NCI-H187 (cell line): ENCODE measurements around the gene COL2A1.
A peak's percentile ranks its signal among the peaks of the same experiment; 100 is the strongest.

Experiments used
- DNase-seq, 2 experiments: peaks; one replicate each; lab custom pipeline; 2025; lab: John Stamatoyannopoulos, UW

The COL2A1 gene

GRCh38 chr12:48012070-48012469 lies 7.8 kb upstream of the COL2A1 start:
- DNase-seq: no peak

DNA sequence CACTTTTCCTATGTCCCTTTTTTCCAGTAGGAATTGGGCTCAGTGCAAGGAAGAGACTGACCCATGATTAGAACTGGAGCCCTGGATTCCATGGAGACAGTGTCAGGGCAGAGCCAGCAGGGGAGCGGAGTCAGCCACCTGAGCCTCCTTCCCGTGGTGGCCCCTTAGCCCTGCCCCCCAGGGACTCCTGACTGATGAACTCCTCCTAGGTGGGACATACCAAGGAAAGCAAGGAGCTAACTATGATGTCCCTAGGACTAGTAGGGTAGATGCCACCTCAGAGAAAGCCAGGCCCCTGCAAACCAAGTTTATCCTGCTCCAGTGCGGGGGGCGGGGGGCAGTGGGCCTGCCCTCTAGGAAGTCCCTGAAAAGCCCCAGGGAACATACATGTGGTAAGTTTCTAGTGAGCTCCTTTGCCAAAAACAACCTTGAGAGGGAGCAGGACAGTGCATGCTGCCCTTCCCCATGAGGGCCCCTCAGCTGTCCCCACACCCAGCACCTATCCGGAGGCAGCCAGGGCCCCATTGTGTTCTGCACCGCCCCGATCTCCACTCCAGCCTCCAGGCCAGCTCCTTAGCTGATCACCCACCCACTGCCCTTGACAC lies 6.2 kb upstream of the COL2A1 start:
- DNase-seq: no peak

GRCh38 chr12:48009471-48009870 lies 5.2 kb upstream of the COL2A1 start:
- DNase-seq: no peak

DNA sequence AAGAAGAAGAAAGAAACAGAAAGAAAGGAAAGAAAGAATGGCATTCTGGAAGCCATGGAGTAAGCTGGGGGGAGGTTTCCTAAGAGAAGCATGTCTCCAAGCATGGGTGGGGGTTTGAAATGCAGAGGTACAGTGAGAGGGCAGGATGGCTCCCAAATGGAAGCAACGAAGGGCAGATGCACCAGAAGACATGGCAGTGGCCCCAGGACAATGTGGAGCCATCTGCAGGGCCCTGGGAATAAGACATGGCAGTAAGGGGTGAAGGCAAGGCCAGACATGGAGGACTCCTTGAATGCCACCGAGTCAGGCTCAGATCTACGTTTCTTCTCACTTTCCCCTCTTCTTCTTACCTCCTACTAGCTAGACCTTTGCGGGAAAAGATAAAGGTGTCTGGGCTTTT lies 4.7 kb upstream of the COL2A1 start:
- no peak for DNase-seq

GRCh38 chr12:48008349-48008748 lies 4.1 kb upstream of the COL2A1 start:
- no peak for DNase-seq

GRCh38 chr12:48007206-48007605 lies 2.9 kb upstream of the COL2A1 start:
- DNase-seq: no peak

DNA sequence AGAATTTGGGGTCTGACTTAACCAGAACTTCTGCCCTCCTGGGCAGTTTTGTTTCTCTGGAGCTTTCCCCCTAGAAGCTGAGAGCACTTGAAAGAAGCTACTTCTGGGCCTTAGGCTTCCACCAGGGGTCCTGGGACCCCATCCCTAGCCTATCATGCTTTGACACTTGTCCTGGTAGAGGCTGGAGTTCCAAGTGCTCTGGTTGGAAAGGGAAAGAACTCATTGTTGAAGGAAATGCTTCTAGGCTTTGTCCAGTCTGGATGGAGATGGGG lies 1.4 kb upstream of the COL2A1 start:
- no peak for DNase-seq

- no peak for DNase-seq
Observed at GRCh38 chr12:48005001-48005749, 899 bp upstream of the COL2A1 start.

DNA sequence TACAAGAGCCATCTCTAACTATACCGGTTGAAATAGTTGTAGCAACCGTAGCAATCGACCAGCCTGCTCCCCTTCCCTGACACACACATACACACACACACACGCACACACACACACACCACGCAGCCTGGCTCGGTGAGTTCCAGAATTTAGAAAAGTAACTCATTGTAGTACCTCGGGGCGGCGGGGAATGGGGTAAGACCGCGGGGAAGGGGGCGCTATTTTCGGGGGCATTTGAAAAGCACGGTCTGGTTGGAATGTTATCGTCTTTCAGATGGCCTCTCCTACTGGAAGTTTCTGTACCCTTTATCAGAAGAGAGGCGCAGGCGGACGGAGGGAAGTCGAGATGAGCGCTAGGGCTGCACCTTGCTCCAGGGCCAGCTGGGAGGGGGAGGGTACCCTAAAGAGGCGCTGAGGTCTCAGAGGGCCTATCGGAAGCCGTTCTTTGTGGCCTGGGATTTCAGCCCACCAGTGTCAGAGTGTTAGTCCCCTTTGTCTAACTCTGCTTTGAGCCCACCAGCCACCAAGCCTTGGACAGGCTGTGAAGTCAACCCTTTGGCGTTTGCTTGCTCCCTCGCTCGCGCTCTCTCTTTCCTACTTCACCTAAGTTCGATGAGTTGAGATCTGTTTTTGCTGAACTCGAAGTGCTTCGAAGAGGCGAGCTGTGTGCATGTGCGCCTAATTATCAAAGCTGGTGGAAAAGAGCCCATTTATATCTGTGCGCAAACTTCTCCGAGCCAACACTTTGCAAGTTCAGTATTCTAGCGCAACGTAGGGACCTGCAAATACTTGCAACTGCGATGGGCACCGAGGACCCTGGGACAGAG lies 837 bp downstream of the COL2A1 start:
- no peak for DNase-seq

DNA sequence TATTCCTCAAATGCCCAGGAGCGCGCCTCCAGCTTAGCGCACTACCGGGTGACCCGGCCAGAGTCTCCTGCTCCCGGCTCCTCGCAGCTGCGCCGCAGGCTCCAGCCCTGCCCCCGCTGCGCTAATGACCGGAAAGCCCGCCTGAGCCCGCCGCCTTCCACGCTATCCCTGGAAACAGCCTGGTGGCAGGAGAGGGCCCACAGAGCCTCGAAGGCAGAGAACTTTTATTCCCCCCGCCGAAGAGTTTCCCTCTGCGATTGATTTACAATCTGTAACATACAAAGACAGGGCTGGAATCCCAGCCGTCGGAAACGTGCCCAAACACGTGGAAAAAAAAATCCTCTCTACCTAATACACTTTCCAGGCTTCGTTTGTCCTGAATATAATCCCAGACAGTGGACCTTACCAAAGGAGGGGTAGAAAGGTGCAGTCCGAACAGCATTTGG lies 1.5 kb downstream of the COL2A1 start:
- no peak for DNase-seq

DNA sequence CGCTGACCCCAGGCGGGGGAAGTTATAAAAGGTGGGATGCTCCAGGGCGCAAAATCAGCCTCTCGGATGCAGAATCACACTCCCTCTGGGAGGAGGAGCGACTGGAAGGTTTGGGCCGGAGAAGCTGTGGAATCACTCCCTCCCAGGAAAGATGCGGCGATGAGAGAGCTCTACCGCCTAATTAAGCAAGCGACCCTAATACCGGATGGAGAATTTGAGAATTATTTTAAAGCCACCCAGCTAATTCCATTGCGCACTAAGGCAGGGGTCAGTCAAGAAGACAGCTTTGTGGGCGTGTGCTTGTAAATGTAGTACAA lies 1.9 kb downstream of the COL2A1 start:
- DNase-seq: no peak

- peak; percentile 27 to 53 for DNase-seq
Observed at GRCh38 chr12:48001505-48002413, 2.5 kb downstream of the COL2A1 start.

GRCh38 chr12:48000878-48001504 lies 3.3 kb downstream of the COL2A1 start:
- DNase-seq: no peak

GRCh38 chr12:47999816-48000215 lies 4.5 kb downstream of the COL2A1 start:
- no peak for DNase-seq

DNA sequence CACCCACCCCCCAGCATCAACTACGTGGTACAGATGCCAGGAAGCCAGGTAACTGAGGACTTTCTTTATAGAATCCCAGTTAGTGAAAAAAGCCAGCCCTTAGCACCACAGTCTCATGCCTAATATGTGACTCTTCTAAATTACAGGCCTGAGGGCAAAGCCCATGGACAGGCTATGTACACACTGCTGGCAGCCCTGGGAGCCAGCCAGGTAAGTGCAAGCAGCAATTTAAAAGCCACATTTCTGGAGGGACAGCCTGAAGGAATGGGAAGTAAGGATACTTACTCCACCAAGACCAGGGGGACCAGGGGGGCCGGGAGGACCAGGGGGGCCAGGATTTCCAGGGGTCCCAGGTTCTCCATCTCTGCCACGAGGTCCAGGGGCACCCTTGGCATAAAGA lies 7.0 kb downstream of the COL2A1 start:
- DNase-seq: no peak

DNA sequence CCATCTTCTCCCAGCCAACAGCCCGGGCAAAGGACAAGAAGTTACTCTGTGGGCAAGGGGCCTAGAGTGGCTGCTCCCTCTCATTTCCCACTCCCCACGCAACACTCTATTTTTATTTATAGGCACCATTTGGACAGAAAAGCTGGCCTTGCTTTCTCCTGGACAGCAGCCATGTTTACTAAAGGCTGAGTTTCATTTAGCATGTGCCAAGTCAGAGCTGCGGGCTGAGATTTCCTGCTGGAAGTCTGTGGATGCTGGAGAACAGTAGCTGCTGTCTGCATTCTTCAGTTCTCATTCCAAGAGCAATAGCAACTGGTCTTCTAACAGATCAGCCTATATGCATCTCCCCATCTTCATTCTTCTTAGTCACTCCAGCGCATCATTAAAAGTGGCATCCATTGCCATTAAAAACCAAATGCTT lies 8.3 kb downstream of the COL2A1 start:
- DNase-seq: peak in 1 of 2 experiments; percentile 42

- no peak for DNase-seq
Observed at GRCh38 chr12:47993491-47993890, 10.8 kb downstream of the COL2A1 start.

DNA sequence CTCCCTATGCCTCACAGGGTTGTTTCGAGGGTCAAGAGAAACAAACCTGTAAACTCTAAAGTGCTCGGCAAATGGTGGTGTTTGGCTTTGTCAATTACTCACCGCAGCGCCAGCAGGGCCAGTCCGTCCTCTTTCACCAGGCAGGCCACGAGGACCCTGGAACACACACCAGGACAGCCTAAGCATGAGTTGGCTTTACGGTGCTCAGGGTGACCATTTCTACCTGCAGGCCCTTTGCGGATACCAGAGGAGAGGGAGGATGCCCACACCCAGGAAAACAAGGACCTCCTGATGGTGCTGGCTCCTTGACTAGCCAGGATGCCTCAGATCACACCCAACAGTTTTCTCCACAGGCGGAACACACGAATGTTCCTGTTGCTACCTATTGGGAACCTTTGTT lies 11.5 kb downstream of the COL2A1 start:
- DNase-seq: no peak

- DNase-seq: no peak
Observed at GRCh38 chr12:47991106-47992061, 12.9 kb downstream of the COL2A1 start.

GRCh38 chr12:47990351-47991105 lies 13.7 kb downstream of the COL2A1 start:
- DNase-seq: no peak
